Measurements from ENCODE around the gene MRGPRF. TPM values are rescaled to one million over a fixed set of nuclear protein-coding genes. Genes with fewer than 3 reads are reported as not detected.
A peak's percentile ranks its signal among the peaks of the same experiment; 100 is the strongest.

MRGPRF gene
- total and polyA plus RNA-seq, 9 donors, result 8.6 to 104 (median 35.2) TPM

- TF ChIP-seq POLR2A (IDR thresholded peaks at IDR 0.05) (no peak), CTCF (IDR thresholded peaks at IDR 0.05) (no peak), EP300 (IDR thresholded peaks at IDR 0.05) (no peak)
- H3K36me3 ChIP-seq, result no peaks in the 10 kb centered on the region
- DNase-seq, result peak in 1 of 5 donors; percentile 27
- 87 to 90% (median 88%) methylated on average over 20 to 25 of the region's 25 CpGs for WGBS, 3 donors
- H3K27me3 ChIP-seq, result no peaks in the 10 kb centered on the region
- no peak overlapping the region for H3K4me3 ChIP-seq
- no peaks in the 10 kb centered on the region for H3K4me1 ChIP-seq (ENCODE audit: insufficient read depth)
- H3K9me3 ChIP-seq, result no peaks in the 10 kb centered on the region
- intact Hi-C loops (cut with DNase I), result no loop called here
- H3K27ac ChIP-seq, result no peak overlapping the region
These were observed 52.6 kb downstream of the MRGPRF start for GRCh38 chr11:68960294-68961071.

GRCh38 chr11:68959465-68960293 lies 53.4 kb downstream of the MRGPRF start:
- no peaks in the 10 kb centered on the region for H3K36me3 ChIP-seq
- peak in 2 of 5 donors; percentile 11 to 30 for DNase-seq
- H3K4me1 ChIP-seq (ENCODE audit: insufficient read depth), result peaks cover 2% of the 10 kb centered on the region
- 89 to 90% (median 89%) methylated on average over 29 to 31 of the region's 31 CpGs for WGBS, 3 donors
- intact Hi-C loops (cut with DNase I), result no loop called here
- no peaks in the 10 kb centered on the region for H3K27me3 ChIP-seq
- no peak for TF ChIP-seq POLR2A (IDR thresholded peaks at IDR 0.05)
- no peak for TF ChIP-seq EP300 (IDR thresholded peaks at IDR 0.05)
- no peak for TF ChIP-seq CTCF (IDR thresholded peaks at IDR 0.05)
- H3K4me3 ChIP-seq, result no peak overlapping the region
- H3K9me3 ChIP-seq, result no peaks in the 10 kb centered on the region
- H3K27ac ChIP-seq, result no peak overlapping the region

GRCh38 chr11:68958211-68958610 lies 54.8 kb downstream of the MRGPRF start:
- H3K9me3 ChIP-seq, result no peaks in the 10 kb centered on the region
- no peak overlapping the region for H3K4me3 ChIP-seq
- peaks cover 2% of the 10 kb centered on the region for H3K4me1 ChIP-seq (ENCODE audit: insufficient read depth)
- no peak for DNase-seq
- 92 to 93% (median 93%) methylated on average over 9 of the region's 9 CpGs for WGBS, 3 donors
- TF ChIP-seq POLR2A (IDR thresholded peaks at IDR 0.05) (no peak), CTCF (IDR thresholded peaks at IDR 0.05) (no peak), EP300 (IDR thresholded peaks at IDR 0.05) (no peak)
- H3K27me3 ChIP-seq, result no peaks in the 10 kb centered on the region
- no peak overlapping the region for H3K27ac ChIP-seq
- no peaks in the 10 kb centered on the region for H3K36me3 ChIP-seq
- intact Hi-C loops (cut with DNase I), result no loop called here

- intact Hi-C loops (cut with DNase I), result no loop called here
These were observed 56.3 kb downstream of the MRGPRF start for GRCh38 chr11:68956547-68957254.

More at GRCh38 chr11:68956547-68957254, 56.3 kb downstream of the MRGPRF start:
- Histone ChIP-seq H3K4me1 (ENCODE audit: insufficient read depth) (peaks cover 2% of the 10 kb centered on the region), H3K27ac (no peak overlapping the region), H3K4me3 (no peak overlapping the region), H3K9me3 (no peaks in the 10 kb centered on the region), H3K36me3 (no peaks in the 10 kb centered on the region), H3K27me3 (no peaks in the 10 kb centered on the region)
- DNase-seq, result no peak
- 62 to 79% (median 67%) methylated on average over 12 of the region's 12 CpGs for WGBS, 3 donors
- no peak for TF ChIP-seq EP300 (IDR thresholded peaks at IDR 0.05)
- no peak for TF ChIP-seq CTCF (IDR thresholded peaks at IDR 0.05)
- no peak for TF ChIP-seq POLR2A (IDR thresholded peaks at IDR 0.05)
